ENCODE results near the gene FFAR3. TPM values are rescaled to one million over a fixed set of nuclear protein-coding genes. Genes with fewer than 3 reads are reported as not detected.

Gene FFAR3
- total RNA-seq, 2 donors from 2014 or later = not detected

GRCh38 chr19:35407619-35408018 is 49.4 kb downstream of the FFAR3 start:
- intact Hi-C loops (cut with DNase I) = no loop called here
- TF ChIP-seq POLR2A (IDR thresholded peaks at IDR 0.05) (no peak), CTCF (IDR thresholded peaks at IDR 0.05) (no peak)
- H3K4me3 ChIP-seq = no peak overlapping the region
- ATAC-seq (no peak), DNase-seq (no peak)
- whole genome bisulfite sequencing, 2 donors = 85 to 90% methylated on average over 4 to 6 of the region's 6 CpGs
- H3K27ac ChIP-seq = no peak overlapping the region
- no peaks in the 10 kb centered on the region for H3K36me3 ChIP-seq (replicated peaks in 1 of 2; ENCODE audit: insufficient read depth in 1 of 2, low read depth in 2 of 2)
- H3K9me3 ChIP-seq = no peaks in the 10 kb centered on the region
- H3K27me3 ChIP-seq = no peaks in the 10 kb centered on the region
- H3K4me1 ChIP-seq = no peaks in the 10 kb centered on the region

GRCh38 chr19:35408284-35409171 is 50.3 kb downstream of the FFAR3 start:
- Histone ChIP-seq H3K36me3 (replicated peaks in 1 of 2; ENCODE audit: insufficient read depth in 1 of 2, low read depth in 2 of 2) (no peaks in the 10 kb centered on the region), H3K27ac (no peak overlapping the region), H3K27me3 (no peaks in the 10 kb centered on the region), H3K9me3 (no peaks in the 10 kb centered on the region), H3K4me1 (no peaks in the 10 kb centered on the region), H3K4me3 (no peak overlapping the region)
- TF ChIP-seq CTCF (IDR thresholded peaks at IDR 0.05) = no peak
- TF ChIP-seq POLR2A (IDR thresholded peaks at IDR 0.05) = no peak
- no peak for ATAC-seq
- no peak for DNase-seq
- WGBS, 2 donors = 86 to 87% methylated on average over 13 of the region's 13 CpGs
- intact Hi-C loops (cut with DNase I) = no loop called here

- intact Hi-C loops (cut with DNase I) = no loop called here
- H3K4me1 ChIP-seq = no peaks in the 10 kb centered on the region
- TF ChIP-seq POLR2A (IDR thresholded peaks at IDR 0.05) (no peak), CTCF (IDR thresholded peaks at IDR 0.05) (no peak)
- no peaks in the 10 kb centered on the region for H3K27me3 ChIP-seq
- WGBS, 2 donors = 80 to 93% methylated on average over 5 of the region's 5 CpGs
- no peak overlapping the region for H3K4me3 ChIP-seq
- no peak for DNase-seq
- ATAC-seq = no peak
- no peaks in the 10 kb centered on the region for H3K9me3 ChIP-seq
- no peaks in the 10 kb centered on the region for H3K36me3 ChIP-seq (replicated peaks in 1 of 2; ENCODE audit: insufficient read depth in 1 of 2, low read depth in 2 of 2)
- no peak overlapping the region for H3K27ac ChIP-seq
Observed at GRCh38 chr19:35409191-35409590, 50.9 kb downstream of the FFAR3 start.

Small RNA genes lying within 50 kb of the gene (microRNA-seq; reads per million reads assigned to microRNA genes)
- gene MIR5196 (ENCODE audit: borderline number of aligned reads in 2 of 2, borderline replicate concordance in 2 of 2) = 0 to 0.45 reads per million in 2 donors

Other genes starting within 250 kb of the FFAR3 start
- 10 to 100 TPM; 13.5 to 51.6 TPM for gene FXYD3, start 242.6 kb upstream of the FFAR3 start, total RNA-seq
- gene LGI4, start 223.4 kb upstream of the FFAR3 start, total RNA-seq = 1 to 10 TPM; 1.6 to 3.9 TPM
- gene FXYD1, start 219.6 kb upstream of the FFAR3 start, total RNA-seq = 1 to 10 TPM; 1.6 to 9.1 TPM
- gene FXYD7, start 215.2 kb upstream of the FFAR3 start, total RNA-seq = 1 to 10 TPM in 1 of 2 donors, under 1 TPM in 1; 0.52 to 1.3 TPM
- 10 to 100 TPM; 11.5 to 17.1 TPM for gene FXYD5, start 203.7 kb upstream of the FFAR3 start, total RNA-seq
- gene FAM187B, start 129.7 kb upstream of the FFAR3 start, total RNA-seq = not detected
- 10 to 100 TPM; 67.5 to 80.1 TPM for gene LSR, start 109.5 kb upstream of the FFAR3 start, total RNA-seq
- gene USF2, start 89.5 kb upstream of the FFAR3 start, total RNA-seq = 10 to 100 TPM; 76.8 to 91.3 TPM
- not detected for gene HAMP, start 75.9 kb upstream of the FFAR3 start, total RNA-seq
- gene MAG, start 66.3 kb upstream of the FFAR3 start, total RNA-seq = 1 to 10 TPM in 1 of 2 donors, not detected in 1; 1.6 TPM
- 1 to 10 TPM in 1 of 2 donors, under 1 TPM in 1; 0.52 to 3.0 TPM for gene CD22, start 29.3 kb upstream of the FFAR3 start, total RNA-seq
- 1 to 10 TPM; 1.6 to 2.3 TPM for gene FFAR1, start 10.6 kb upstream of the FFAR3 start, total RNA-seq
- gene GPR42, start 12.6 kb downstream of the FFAR3 start, total RNA-seq = not detected
- not detected for gene FFAR2, start 89.8 kb downstream of the FFAR3 start, total RNA-seq
- not detected for gene KRTDAP, start 132.0 kb downstream of the FFAR3 start, total RNA-seq
- gene DMKN, start 155.2 kb downstream of the FFAR3 start, total RNA-seq = 100 to 1,000 TPM; 146 TPM
- gene SBSN, start 169.9 kb downstream of the FFAR3 start, total RNA-seq = not detected
- not detected for gene GAPDHS, start 175.0 kb downstream of the FFAR3 start, total RNA-seq
- gene TMEM147, start 187.2 kb downstream of the FFAR3 start, total RNA-seq = 10 to 100 TPM; 59.4 to 67.9 TPM
- 1 to 10 TPM in 1 of 2 donors, not detected in 1; 8.2 TPM for gene ATP4A, start 205.2 kb downstream of the FFAR3 start, total RNA-seq
- not detected for gene PMIS2, start 227.7 kb downstream of the FFAR3 start, total RNA-seq

Data from body of pancreas (tissue), 4 donors.